ENCODE measurements around the gene AACS.

AACS gene

DNA sequence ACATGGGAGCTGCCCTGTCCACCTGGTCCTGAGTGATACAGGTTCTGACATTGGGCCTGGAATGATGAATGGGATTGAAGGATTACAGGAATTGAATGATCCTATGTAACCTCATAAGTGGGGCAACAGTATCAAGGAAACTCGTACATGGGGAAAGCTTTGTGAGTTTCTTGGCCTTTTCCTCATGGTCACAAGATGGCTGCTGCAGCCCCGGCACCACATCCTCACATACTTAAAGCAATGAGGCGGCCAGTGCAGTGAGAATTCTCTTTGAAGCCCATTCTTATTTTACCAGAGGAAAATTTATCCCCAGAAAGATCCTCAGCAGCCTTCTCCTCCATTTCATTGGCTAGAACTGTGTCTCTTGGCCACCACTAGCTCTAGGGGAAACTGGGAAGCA lies 91.9 kb downstream of the AACS start:
- DNase-seq = no peak

- DNase-seq = no peak
These were observed 94.5 kb downstream of the AACS start for GRCh38 chr12:125159702-125160101.

GRCh38 chr12:125160281-125160955 lies 95.2 kb downstream of the AACS start:
- DNase-seq = no peak

GRCh38 chr12:125161712-125162022 lies 96.4 kb downstream of the AACS start:
- no peak for DNase-seq

- DNase-seq = no peak
These were observed 97.3 kb downstream of the AACS start for GRCh38 chr12:125162489-125163028.

DNA sequence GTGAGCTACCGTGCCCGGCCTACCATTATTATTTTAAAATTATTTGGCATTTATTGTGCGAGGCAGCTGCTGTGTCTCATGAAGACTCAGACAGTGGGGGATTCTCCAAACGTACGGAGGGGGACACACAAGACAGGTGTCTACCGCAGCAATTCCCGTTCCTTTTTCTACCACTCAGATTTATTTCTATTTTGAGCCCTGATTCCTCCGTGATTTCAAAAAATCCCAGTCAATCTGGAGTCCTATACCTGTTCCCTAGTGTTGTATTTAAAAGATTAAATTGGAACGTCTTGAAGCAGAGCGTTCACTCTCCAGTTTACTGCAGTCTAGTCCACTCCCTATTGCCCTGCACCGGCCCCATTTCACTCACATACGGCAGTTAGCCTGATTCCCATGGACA lies 97.9 kb downstream of the AACS start:
- no peak for DNase-seq

GRCh38 chr12:125164541-125164940 lies 99.3 kb downstream of the AACS start:
- DNase-seq = no peak

- no peak for DNase-seq
These were observed 100.8 kb downstream of the AACS start for GRCh38 chr12:125166041-125166440.

DNA sequence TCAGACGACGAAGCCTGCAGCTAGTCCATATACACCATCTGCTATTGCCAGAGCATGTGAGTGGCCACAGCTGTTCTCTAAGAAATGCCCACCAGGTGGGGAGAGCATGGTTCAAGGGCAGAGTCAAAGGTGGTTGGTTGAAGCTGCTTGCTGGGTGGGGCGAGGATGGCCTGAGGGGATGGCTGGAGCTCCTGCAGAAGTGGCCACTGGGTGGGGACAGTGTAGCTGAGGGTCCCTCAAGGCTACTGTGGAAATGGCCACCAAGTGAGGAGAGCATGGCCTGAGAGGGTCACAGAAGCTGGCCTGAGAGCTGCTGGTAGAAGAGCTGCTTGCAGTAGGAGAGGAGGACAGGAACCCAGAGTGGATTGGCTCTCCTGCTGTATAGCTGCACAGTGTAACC lies 102.4 kb downstream of the AACS start:
- no peak for DNase-seq

DNA sequence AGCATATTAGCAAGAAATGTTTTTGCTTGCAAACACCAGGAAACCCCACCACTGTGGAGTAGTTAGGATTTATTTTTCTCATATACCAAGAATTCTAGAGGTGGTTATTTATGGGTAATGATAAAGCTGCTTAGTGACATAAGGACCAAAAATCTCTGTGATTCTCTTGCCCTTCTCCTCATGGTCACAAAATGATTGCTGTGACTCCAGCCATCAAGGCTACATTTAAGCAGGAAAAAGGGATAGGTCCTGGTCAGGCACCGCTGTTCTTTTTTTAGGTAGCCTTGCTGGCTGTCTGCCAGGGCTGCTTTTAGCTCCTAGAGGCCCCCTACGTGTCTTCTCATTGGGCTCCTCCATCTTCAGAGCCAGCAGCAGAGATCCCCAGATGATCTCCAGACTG lies 104.2 kb downstream of the AACS start:
- no peak for DNase-seq

DNA sequence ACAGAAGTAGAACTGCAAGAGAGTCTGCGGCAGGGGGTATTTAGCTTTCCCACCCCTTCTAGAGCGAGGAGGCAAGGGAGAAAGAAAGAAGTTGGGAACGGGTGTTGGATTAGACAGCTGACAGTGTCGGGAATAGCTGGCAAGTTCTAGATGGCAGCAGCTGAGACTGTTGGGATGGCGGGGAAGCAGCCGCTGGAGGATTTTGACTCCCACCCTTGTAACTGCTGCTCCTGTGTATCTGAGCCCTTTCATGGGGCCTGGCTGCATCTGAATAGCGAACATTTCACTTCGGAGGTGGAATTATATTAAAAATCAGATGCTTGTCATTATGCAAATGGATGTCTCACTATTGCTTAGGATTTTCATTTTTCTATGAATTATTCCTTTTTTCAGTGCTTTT lies 104.6 kb downstream of the AACS start:
- no peak for DNase-seq

- DNase-seq = no peak
These were observed 106.0 kb downstream of the AACS start for GRCh38 chr12:125171267-125171666.

DNA sequence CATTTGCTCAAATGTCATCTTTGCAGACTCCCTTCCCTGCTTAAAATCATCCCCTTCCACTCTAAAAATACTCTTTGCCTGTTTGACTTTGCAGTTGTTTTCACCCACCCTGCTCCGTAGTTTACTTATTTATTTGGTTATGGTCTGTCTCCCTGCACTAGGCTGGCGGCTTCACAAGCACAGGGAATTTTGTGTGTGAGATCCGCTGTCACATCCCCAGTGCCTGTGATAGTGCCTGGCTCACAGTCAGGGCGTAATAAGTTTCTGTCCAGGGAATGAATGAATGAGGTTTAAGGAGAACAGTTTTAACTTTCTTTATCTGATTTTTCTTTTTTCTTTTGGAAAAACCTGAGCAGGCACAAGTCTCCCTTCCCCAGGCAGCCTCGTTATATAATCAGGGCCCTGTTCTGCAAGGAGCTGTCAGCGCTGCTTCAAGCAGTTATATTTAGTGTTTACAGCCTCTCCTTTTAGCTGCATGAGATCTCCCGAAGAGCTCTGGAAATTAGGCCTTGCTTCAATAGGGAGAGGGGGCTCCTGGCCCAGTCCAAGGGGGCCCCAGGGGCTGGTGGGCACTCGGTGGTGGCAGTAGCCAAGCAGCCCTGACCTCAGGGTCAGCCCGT lies 107.1 kb downstream of the AACS start:
- DNase-seq = no peak

DNA sequence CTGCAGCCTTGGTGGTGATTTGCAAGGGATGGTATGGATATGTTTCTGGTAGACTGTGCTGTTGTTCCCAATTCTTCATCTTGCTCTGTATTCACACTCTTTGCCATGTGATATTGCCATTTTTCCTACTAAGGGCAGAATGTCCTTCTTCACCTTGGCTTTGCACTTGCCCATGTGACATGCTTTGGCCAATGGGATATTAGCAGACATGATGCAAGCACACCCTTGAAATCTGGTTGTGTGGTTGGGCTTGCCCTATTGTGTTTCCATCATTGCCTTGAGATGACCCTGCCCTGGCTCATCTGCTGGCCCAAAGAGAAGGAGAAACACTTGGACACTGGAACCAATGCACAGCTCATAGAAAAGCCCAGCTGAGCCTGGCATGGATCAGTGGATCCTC lies 110.3 kb downstream of the AACS start:
- DNase-seq = no peak

DNA sequence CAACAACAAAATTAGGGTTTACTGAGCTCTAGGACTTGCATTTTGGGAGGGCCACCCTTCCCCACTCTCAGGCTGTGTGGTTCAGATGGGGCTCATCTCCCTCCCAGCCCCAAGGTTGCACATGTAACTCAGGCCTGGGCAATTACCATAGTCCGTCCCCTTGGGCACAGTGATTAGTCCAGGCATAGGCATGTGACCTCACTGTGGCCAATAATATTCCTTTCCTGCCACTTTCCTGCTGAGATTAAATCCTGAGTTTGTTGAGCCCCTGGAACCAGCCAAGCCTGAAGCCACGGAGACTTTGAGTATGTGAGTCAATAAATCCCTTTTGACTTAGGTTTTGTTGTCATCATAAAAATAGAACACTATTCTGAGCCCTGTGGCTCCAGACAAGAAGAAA lies 113.0 kb downstream of the AACS start:
- DNase-seq = no peak

DNA sequence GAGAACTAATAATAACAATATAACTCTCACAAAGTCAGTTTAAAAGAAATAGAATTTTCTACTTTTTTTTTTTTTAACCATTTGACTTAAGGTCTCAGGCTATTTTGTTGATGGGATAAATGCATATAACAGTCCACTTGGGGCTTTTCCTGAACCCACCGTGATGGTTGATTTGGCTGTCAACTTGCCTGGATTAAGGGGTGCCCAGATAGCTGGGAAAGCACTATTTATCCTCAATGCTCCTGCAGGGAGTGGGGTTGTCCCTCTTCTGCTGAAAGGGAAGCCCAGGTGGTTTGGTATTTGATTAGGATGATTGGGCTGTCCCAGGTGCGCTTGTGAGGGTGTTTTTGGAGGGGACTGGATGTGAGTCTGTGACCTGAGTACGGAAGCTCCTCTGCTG lies 114.9 kb downstream of the AACS start:
- no peak for DNase-seq

GRCh38 chr12:125181107-125181506 lies 115.9 kb downstream of the AACS start:
- DNase-seq = no peak

- peak; percentile 63 for DNase-seq
These were observed 118.2 kb downstream of the AACS start for GRCh38 chr12:125183187-125184067.

DNA sequence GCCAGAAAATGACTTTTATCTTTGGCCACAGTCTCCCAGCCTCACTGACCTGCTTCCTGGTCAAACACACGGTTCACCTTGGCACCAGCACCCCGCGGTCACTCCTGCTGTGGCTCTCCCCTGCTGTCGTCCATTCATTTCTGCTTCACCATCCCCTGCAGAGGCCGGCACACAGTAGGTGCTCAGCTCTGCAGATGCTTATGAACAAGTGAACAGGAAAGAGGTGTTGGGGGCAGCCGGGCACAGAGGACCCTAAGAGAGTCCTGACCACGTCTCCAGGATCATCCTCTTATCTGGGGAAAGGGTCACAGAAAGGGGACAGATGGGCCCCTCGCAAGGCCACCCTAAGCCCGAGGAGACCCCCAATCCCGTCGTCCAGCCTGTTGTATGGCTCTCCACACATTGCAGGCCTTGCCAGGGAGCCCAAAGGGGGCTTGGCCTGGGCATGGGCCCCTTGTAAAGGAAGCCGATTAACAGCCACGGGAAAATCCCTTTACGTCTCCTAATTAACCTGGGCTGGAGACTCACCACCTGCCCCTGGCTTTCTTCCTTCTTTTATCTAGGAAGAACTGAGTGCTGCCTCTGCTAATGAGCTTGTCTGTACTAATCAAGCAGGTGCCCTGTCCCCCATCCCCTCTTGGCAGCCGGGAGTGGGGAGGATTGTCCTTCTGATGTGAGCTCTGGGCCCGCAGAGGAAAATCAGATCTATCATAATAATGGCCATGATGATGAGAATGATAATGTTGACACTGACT lies 119.2 kb downstream of the AACS start:
- DNase-seq = no peak

GRCh38 chr12:125185311-125185739 lies 120.1 kb downstream of the AACS start:
- DNase-seq = no peak

- DNase-seq = no peak
These were observed 120.7 kb downstream of the AACS start, which contains the start of gene TMEM132B for GRCh38 chr12:125185740-125186470. Gene TMEM132B, plus strand, starts transcription at chr12:125186386.

GRCh38 chr12:125186471-125187147 lies 121.4 kb downstream of the AACS start:
- DNase-seq = no peak

Measured in effector CD4-positive, alpha-beta T cell (primary cell).